Caco-2 (cell line): ENCODE measurements around the gene SH2D3C. TPM values are rescaled to one million over a fixed set of nuclear protein-coding genes. Genes with fewer than 3 reads are reported as not detected.

Source experiments
- BruUV-seq: library from RNA; stranded (reverse); fragments of 400-500 nt; replicated peaks from 2 replicates; lab custom pipeline; 2021; lab: Mats Ljungman, UMichigan
- CTCF ChIA-PET: fragments of 300-600 bp; sonication (Branson Sonifier 250); formaldehyde crosslinking; loops from one replicate; lab custom pipeline; 2022; ENCODE audit warnings: antibody characterized with exemption; lab: Charles Lee
- POLR2A ChIA-PET: fragments of 300-600 bp; sonication (Branson Sonifier 250); formaldehyde crosslinking; loops from one replicate; lab custom pipeline; 2022; ENCODE audit warnings: antibody characterized with exemption; lab: Charles Lee
- DNase-seq, 2 experiments: peaks; one replicate each; pipeline versions ENCODE4 v3.0.0 to v3.0.0-alpha.2; 2020 to 2022
- H3K27me3 ChIP-seq: replicated peaks from 2 replicates; pipeline ENCODE4 v1.6.0; 2011; ENCODE audit warnings: low read length; ENCODE audit not compliant: control insufficient read depth, insufficient read depth
- H3K36me3 ChIP-seq: 2 replicates; pipeline ENCODE4 v1.5.1; 2011; ENCODE audit warnings: low read length; ENCODE audit not compliant: control insufficient read depth, insufficient read depth
- H3K4me1 ChIP-seq: fragments of 250-450 bp; sonication (Bioruptor Pico); 2 replicates; pipeline ENCODE4 v1.5.1; 2020; ENCODE audit warnings: mild to moderate bottlenecking
- H3K4me3 ChIP-seq: 2 replicates; pipeline ENCODE4 v1.5.1; 2011; ENCODE audit warnings: low read depth, mild to moderate bottlenecking, control low read depth, low read length
- H3K9me3 ChIP-seq: fragments of 250-450 bp; sonication (Bioruptor Pico); 2 replicates; pipeline ENCODE4 v1.5.1; 2020; ENCODE audit warnings: mild to moderate bottlenecking, moderate library complexity
- H3K27ac Mint-ChIP-seq: one replicate; pipeline ENCODE4 v1.8.0; 2022; ENCODE audit warnings: mixed read lengths; ENCODE audit not compliant: unreplicated experiment
- H3K27me3 Mint-ChIP-seq: one replicate; pipeline ENCODE4 v1.8.0; 2022; ENCODE audit warnings: mixed read lengths; ENCODE audit not compliant: insufficient read depth, unreplicated experiment
- H3K36me3 Mint-ChIP-seq: one replicate; pipeline ENCODE4 v1.8.0; 2022; ENCODE audit warnings: mild to moderate bottlenecking, mixed read lengths; ENCODE audit not compliant: insufficient read depth, unreplicated experiment
- H3K4me1 Mint-ChIP-seq: one replicate; pipeline ENCODE4 v1.8.0; 2022; ENCODE audit warnings: low read depth, mixed read lengths; ENCODE audit not compliant: unreplicated experiment
- H3K4me3 Mint-ChIP-seq: one replicate; pipeline ENCODE4 v1.8.0; 2022; ENCODE audit warnings: mild to moderate bottlenecking, moderate library complexity, mixed read lengths; ENCODE audit not compliant: unreplicated experiment
- H3K9me3 Mint-ChIP-seq: one replicate; pipeline ENCODE4 v1.8.0; 2022; ENCODE audit warnings: mixed read lengths; ENCODE audit not compliant: unreplicated experiment
- CTCF ChIP-seq, 2 experiments: fragments of 200-600 bp in 1 of 2; IDR thresholded peaks; 1 replicate in 1 of 2; 2 replicates in 1 of 2; pipeline versions ENCODE4 v1.5.1 to v1.8.0; 2011 to 2022; ENCODE audit warnings: antibody characterized with exemption in 1 of 2, control low read depth in 1 of 2, inconsistent platforms in 1 of 2, low read depth in 1 of 2, low read length in 1 of 2, mild to moderate bottlenecking in 1 of 2, moderate library complexity in 1 of 2; ENCODE audit not compliant: insufficient read depth in 1 of 2, severe bottlenecking in 1 of 2, unreplicated experiment in 1 of 2
- intact Hi-C: fragments of 100-400 bp; cut with micrococcal nuclease; formaldehyde crosslinking; loops from one replicate; pipeline ENCODE4 v1.10.0; 2022; ENCODE audit not compliant: unreplicated experiment
- total RNA-seq: library from RNA; stranded (reverse); gene quantifications from 2 replicates; pipeline ENCODE4 v1.2.3, GENCODE V29; 2022

SH2D3C gene
- total RNA-seq, 1 experiment from 2014 or later = 0.34 TPM

GRCh38 chr9:127697575-127697974, 80.9 kb downstream of the SH2D3C start:
- no peak for DNase-seq
- no peaks in the 10 kb centered on the region for H3K27me3 Mint-ChIP-seq
- BruUV-seq = no TSS peak
- H3K9me3 ChIP-seq = no peaks in the 10 kb centered on the region
- intact Hi-C loops = no loop called here
- H3K27ac Mint-ChIP-seq = no peak overlapping the region
- H3K36me3 ChIP-seq = no peaks in the 10 kb centered on the region
- H3K4me3 Mint-ChIP-seq = no peak overlapping the region
- no peaks in the 10 kb centered on the region for H3K27me3 ChIP-seq
- CTCF ChIA-PET = no interaction called here
- H3K4me1 Mint-ChIP-seq = no peaks in the 10 kb centered on the region
- no peaks in the 10 kb centered on the region for H3K9me3 Mint-ChIP-seq
- POLR2A ChIA-PET = no interaction called here
- TF ChIP-seq CTCF (IDR thresholded peaks at IDR 0.05; ENCODE audit: insufficient read depth in 1 of 2, low read depth in 1 of 2, low read length in 1 of 2, severe bottlenecking in 1 of 2, unreplicated experiment in 1 of 2) = no peak
- H3K36me3 Mint-ChIP-seq = peaks cover 6% of the 10 kb centered on the region
- H3K4me1 ChIP-seq = no peaks in the 10 kb centered on the region
- H3K4me3 ChIP-seq = no peak overlapping the region

- no TSS peak for BruUV-seq
- no peak overlapping the region for H3K4me3 Mint-ChIP-seq
- peaks cover 6% of the 10 kb centered on the region for H3K36me3 Mint-ChIP-seq
- POLR2A ChIA-PET = no interaction called here
- no peaks in the 10 kb centered on the region for H3K9me3 Mint-ChIP-seq
- no peaks in the 10 kb centered on the region for H3K9me3 ChIP-seq
- TF ChIP-seq CTCF (IDR thresholded peaks at IDR 0.05; ENCODE audit: insufficient read depth in 1 of 2, low read depth in 1 of 2, low read length in 1 of 2, severe bottlenecking in 1 of 2, unreplicated experiment in 1 of 2) = no peak
- H3K27ac Mint-ChIP-seq = no peak overlapping the region
- no peak for DNase-seq
- H3K4me1 Mint-ChIP-seq = no peaks in the 10 kb centered on the region
- intact Hi-C loops = no loop called here
- H3K27me3 ChIP-seq = no peaks in the 10 kb centered on the region
- no peaks in the 10 kb centered on the region for H3K4me1 ChIP-seq
- H3K4me3 ChIP-seq = no peak overlapping the region
- CTCF ChIA-PET = no interaction called here
- H3K27me3 Mint-ChIP-seq = no peaks in the 10 kb centered on the region
- H3K36me3 ChIP-seq = no peaks in the 10 kb centered on the region
These were observed 83.4 kb downstream of the SH2D3C start for GRCh38 chr9:127694890-127695720.

- H3K27me3 Mint-ChIP-seq = no peaks in the 10 kb centered on the region
- CTCF ChIA-PET = no interaction called here
These were observed 84.8 kb downstream of the SH2D3C start for GRCh38 chr9:127693697-127694096.

More at GRCh38 chr9:127693697-127694096, 84.8 kb downstream of the SH2D3C start:
- no peak for TF ChIP-seq CTCF (IDR thresholded peaks at IDR 0.05; ENCODE audit: insufficient read depth in 1 of 2, low read depth in 1 of 2, low read length in 1 of 2, severe bottlenecking in 1 of 2, unreplicated experiment in 1 of 2)
- no peaks in the 10 kb centered on the region for H3K9me3 ChIP-seq
- intact Hi-C loops = no loop called here
- H3K4me1 ChIP-seq = no peaks in the 10 kb centered on the region
- POLR2A ChIA-PET = no interaction called here
- Mint-ChIP-seq H3K9me3 (no peaks in the 10 kb centered on the region), H3K27ac (no peak overlapping the region), H3K4me1 (no peaks in the 10 kb centered on the region), H3K36me3 (no peaks in the 10 kb centered on the region), H3K4me3 (no peak overlapping the region)
- BruUV-seq = no TSS peak
- H3K4me3 ChIP-seq = no peak overlapping the region
- DNase-seq = no peak
- H3K27me3 ChIP-seq = no peaks in the 10 kb centered on the region
- H3K36me3 ChIP-seq = no peaks in the 10 kb centered on the region
